HEK293 (cell line): ENCODE results near the gene SPEF1.

Source experiments
- CTCF ChIP-seq: fragments of 450-650 bp; formaldehyde crosslinking; IDR thresholded peaks from 2 replicates; pipeline ENCODE4 v1.5.1; 2016; ENCODE audit warnings: missing biosample characterization, missing genetic modification characterization
- FEZF1 ChIP-seq: fragments of 450-650 bp; formaldehyde crosslinking; IDR thresholded peaks from 2 replicates; pipeline ENCODE4 v1.5.1; 2016; ENCODE audit warnings: missing biosample characterization, missing genetic modification characterization
- GFI1B ChIP-seq: fragments of 450-650 bp; formaldehyde crosslinking; IDR thresholded peaks from 2 replicates; pipeline ENCODE4 v1.5.1; 2016; ENCODE audit warnings: missing biosample characterization, missing genetic modification characterization
- GLI2 ChIP-seq: fragments of 450-650 bp; formaldehyde crosslinking; IDR thresholded peaks from 2 replicates; pipeline ENCODE4; 2017; ENCODE audit warnings: missing biosample characterization, missing genetic modification characterization, low read depth, borderline replicate concordance
- KLF7 ChIP-seq: fragments of 450-650 bp; formaldehyde crosslinking; IDR thresholded peaks from 2 replicates; pipeline ENCODE4 v1.5.1; 2016; ENCODE audit warnings: missing biosample characterization, missing genetic modification characterization, borderline replicate concordance
- OSR2 ChIP-seq: fragments of 450-650 bp; formaldehyde crosslinking; IDR thresholded peaks from 2 replicates; pipeline ENCODE4 v1.5.1; 2016; ENCODE audit warnings: missing biosample characterization, missing genetic modification characterization
- PRDM10 ChIP-seq: fragments of 450-650 bp; formaldehyde crosslinking; IDR thresholded peaks from 2 replicates; pipeline ENCODE4 v1.5.1; 2016; ENCODE audit warnings: missing biosample characterization, missing genetic modification characterization
- PRDM6 ChIP-seq: fragments of 450-650 bp; formaldehyde crosslinking; IDR thresholded peaks from 2 replicates; pipeline ENCODE4 v1.5.1; 2017; ENCODE audit warnings: missing biosample characterization, missing genetic modification characterization
- SP3 ChIP-seq: fragments of 450-650 bp; formaldehyde crosslinking; IDR thresholded peaks from 2 replicates; pipeline ENCODE4 v1.5.1; 2016; ENCODE audit warnings: missing biosample characterization, missing genetic modification characterization
- TRIM28 ChIP-seq: IDR thresholded peaks from 2 replicates; pipeline ENCODE4 v1.6.1; 2011; ENCODE audit warnings: low read length, control low read depth, borderline replicate concordance
- ZBTB17 ChIP-seq: fragments of 450-650 bp; formaldehyde crosslinking; IDR thresholded peaks from 2 replicates; pipeline ENCODE4 v1.5.1; 2016; ENCODE audit warnings: missing biosample characterization, missing genetic modification characterization
- ZBTB20 ChIP-seq: fragments of 450-650 bp; formaldehyde crosslinking; IDR thresholded peaks from 2 replicates; pipeline ENCODE4 v1.5.1; 2016; ENCODE audit warnings: missing biosample characterization, missing genetic modification characterization
- ZFP41 ChIP-seq: fragments of 450-650 bp; formaldehyde crosslinking; IDR thresholded peaks from 2 replicates; pipeline ENCODE4 v1.5.1; 2016; ENCODE audit warnings: missing biosample characterization, missing genetic modification characterization, borderline replicate concordance
- ZNF19 ChIP-seq: fragments of 450-650 bp; formaldehyde crosslinking; IDR thresholded peaks from 2 replicates; pipeline ENCODE4; 2016; ENCODE audit warnings: missing biosample characterization, missing genetic modification characterization, low read depth
- ZNF214 ChIP-seq: fragments of 450-650 bp; formaldehyde crosslinking; IDR thresholded peaks from 2 replicates; pipeline ENCODE4 v1.5.1; 2017; ENCODE audit warnings: missing biosample characterization, mild to moderate bottlenecking, missing genetic modification characterization, borderline replicate concordance
- ZNF266 ChIP-seq: fragments of 450-650 bp; formaldehyde crosslinking; IDR thresholded peaks from 2 replicates; pipeline ENCODE4 v1.5.1; 2016; ENCODE audit warnings: missing biosample characterization, missing genetic modification characterization, low read depth
- ZNF558 ChIP-seq: fragments of 450-650 bp; formaldehyde crosslinking; IDR thresholded peaks from 2 replicates; pipeline ENCODE4 v1.5.1; 2016; ENCODE audit warnings: missing biosample characterization, missing genetic modification characterization
- ZNF585B ChIP-seq: fragments of 450-650 bp; formaldehyde crosslinking; IDR thresholded peaks from 2 replicates; pipeline ENCODE4 v1.5.1; 2016; ENCODE audit warnings: missing biosample characterization, missing genetic modification characterization
- ZNF600 ChIP-seq: fragments of 450-650 bp; formaldehyde crosslinking; IDR thresholded peaks from 2 replicates; pipeline ENCODE4 v1.5.1; 2016; ENCODE audit warnings: missing biosample characterization, missing genetic modification characterization
- ZNF621 ChIP-seq: fragments of 450-650 bp; formaldehyde crosslinking; IDR thresholded peaks from 2 replicates; pipeline ENCODE4 v1.5.1; 2017; ENCODE audit warnings: missing biosample characterization, missing genetic modification characterization
- ZNF626 ChIP-seq: fragments of 450-650 bp; sonication (Bioruptor Pico); formaldehyde crosslinking; IDR thresholded peaks from 2 replicates; pipeline ENCODE4 v1.5.1; 2018; ENCODE audit warnings: missing biosample characterization, missing genetic modification characterization, inconsistent platforms
- ZNF639 ChIP-seq: fragments of 450-650 bp; formaldehyde crosslinking; IDR thresholded peaks from 2 replicates; pipeline ENCODE4 v1.5.1; 2016; ENCODE audit warnings: missing biosample characterization, missing genetic modification characterization
- ZNF660 ChIP-seq: fragments of 450-650 bp; IDR thresholded peaks from 2 replicates; pipeline ENCODE4 v1.5.1; 2018; ENCODE audit warnings: missing biosample characterization, mild to moderate bottlenecking, missing genetic modification characterization
- ZNF692 ChIP-seq: fragments of 450-650 bp; formaldehyde crosslinking; IDR thresholded peaks from 2 replicates; pipeline ENCODE4 v1.5.1; 2016; ENCODE audit warnings: missing biosample characterization, missing genetic modification characterization
- TF ChIP-seq, protein P1 (sequence below): fragments of 450-650 bp; formaldehyde crosslinking; IDR thresholded peaks from 2 replicates; pipeline ENCODE4 v1.5.1; 2016; ENCODE audit warnings: missing biosample characterization, missing genetic modification characterization, borderline replicate concordance
- TF ChIP-seq, protein P2 (sequence below): sonication (generic); formaldehyde crosslinking; IDR thresholded peaks from 2 replicates; pipeline ENCODE4 v1.8.1; 2022; ENCODE audit warnings: mild to moderate bottlenecking, moderate library complexity, missing genetic modification reagents

The SPEF1 gene

GRCh38 chr20:3818155-3819151, 37.2 kb upstream of the SPEF1 start (continued):
- TF ChIP-seq, protein P1, sequence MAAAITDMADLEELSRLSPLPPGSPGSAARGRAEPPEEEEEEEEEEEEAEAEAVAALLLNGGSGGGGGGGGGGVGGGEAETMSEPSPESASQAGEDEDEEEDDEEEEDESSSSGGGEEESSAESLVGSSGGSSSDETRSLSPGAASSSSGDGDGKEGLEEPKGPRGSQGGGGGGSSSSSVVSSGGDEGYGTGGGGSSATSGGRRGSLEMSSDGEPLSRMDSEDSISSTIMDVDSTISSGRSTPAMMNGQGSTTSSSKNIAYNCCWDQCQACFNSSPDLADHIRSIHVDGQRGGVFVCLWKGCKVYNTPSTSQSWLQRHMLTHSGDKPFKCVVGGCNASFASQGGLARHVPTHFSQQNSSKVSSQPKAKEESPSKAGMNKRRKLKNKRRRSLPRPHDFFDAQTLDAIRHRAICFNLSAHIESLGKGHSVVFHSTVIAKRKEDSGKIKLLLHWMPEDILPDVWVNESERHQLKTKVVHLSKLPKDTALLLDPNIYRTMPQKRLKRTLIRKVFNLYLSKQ (tag by site-specific recombination): no peak
- TF ChIP-seq ZNF692 (tag by site-specific recombination) (0 out of 2 replicates have a peak, but pooled peaks have one; percentile 12), ZNF600 (no peak), ZNF660 (tag by site-specific recombination) (no peak), ZNF558 (no peak), ZBTB20 (tag by site-specific recombination) (peak; percentile 46), FEZF1 (tag by site-specific recombination) (no peak), SP3 (tag by site-specific recombination) (no peak), ZNF266 (tag by site-specific recombination) (no peak), KLF7 (tag by site-specific recombination) (no peak), PRDM6 (no peak), CTCF (peak; percentile 92), ZNF585B (tag by site-specific recombination) (no peak), GLI2 (no peak), ZNF626 (tag by site-specific recombination) (no peak), ZNF639 (tag by site-specific recombination) (no peak), GFI1B (no peak), PRDM10 (tag by site-specific recombination) (no peak), ZNF19 (tag by site-specific recombination) (no peak), TRIM28 (no peak; the same call in 1 of the 2 replicates), ZFP41 (tag by site-specific recombination) (no peak), OSR2 (tag by site-specific recombination) (peak; percentile 62), ZNF621 (tag by site-specific recombination) (no peak), ZBTB17 (tag by site-specific recombination) (peak; percentile 49; the same call in 1 of the 2 replicates), ZNF214 (tag by site-specific recombination) (no peak)
- TF ChIP-seq, protein P2, sequence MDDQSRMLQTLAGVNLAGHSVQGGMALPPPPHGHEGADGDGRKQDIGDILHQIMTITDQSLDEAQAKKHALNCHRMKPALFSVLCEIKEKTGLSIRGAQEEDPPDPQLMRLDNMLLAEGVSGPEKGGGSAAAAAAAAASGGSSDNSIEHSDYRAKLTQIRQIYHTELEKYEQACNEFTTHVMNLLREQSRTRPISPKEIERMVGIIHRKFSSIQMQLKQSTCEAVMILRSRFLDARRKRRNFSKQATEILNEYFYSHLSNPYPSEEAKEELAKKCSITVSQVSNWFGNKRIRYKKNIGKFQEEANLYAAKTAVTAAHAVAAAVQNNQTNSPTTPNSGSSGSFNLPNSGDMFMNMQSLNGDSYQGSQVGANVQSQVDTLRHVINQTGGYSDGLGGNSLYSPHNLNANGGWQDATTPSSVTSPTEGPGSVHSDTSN (CRISPR knock-in tag): no peak
